Naive B cell (primary cell): ENCODE measurements around the gene KCNK16. TPM values are rescaled to one million over a fixed set of nuclear protein-coding genes. Genes with fewer than 3 reads are reported as not detected.
"Not testable (repeated sequence)": the region's sequence is repeated elsewhere in the genome, so short reads cannot be mapped to it uniquely, and the experiment has no call there.

Experiments used
- ATAC-seq, 2 donors: fragments of 150-1000 bp; cut with Tn5 transposase; 2 replicates each; pipeline ENCODE4 v1.10.0; 2021; ENCODE audit warnings: low read depth in 2 of 2, mild to moderate bottlenecking in 2 of 2, moderate library complexity in 2 of 2
- DNase-seq: peaks from one replicate; pipeline ENCODE4 v3.0.0; 2022
- H3K27ac Mint-ChIP-seq, 6 donors: one replicate each; pipeline ENCODE4 v1.8.0; 2020 to 2022; ENCODE audit warnings: mild to moderate bottlenecking in 6 of 6, mixed read lengths in 6 of 6, moderate library complexity in 5 of 6, inconsistent platforms in 2 of 6
- H3K27me3 Mint-ChIP-seq, 3 donors: one replicate each; pipeline ENCODE4 v1.8.0; 2021 to 2022; ENCODE audit warnings: mixed read lengths in 3 of 3, mild to moderate bottlenecking in 1 of 3
- H3K36me3 Mint-ChIP-seq, 2 donors: one replicate each; pipeline ENCODE4 v1.8.0; 2020 to 2022; ENCODE audit warnings: mixed read lengths in 2 of 2, inconsistent platforms in 1 of 2, mild to moderate bottlenecking in 1 of 2
- H3K4me1 Mint-ChIP-seq, 3 donors: one replicate each; pipeline ENCODE4 v1.8.0; 2020 to 2022; ENCODE audit warnings: mixed read lengths in 3 of 3, inconsistent platforms in 1 of 3, mild to moderate bottlenecking in 1 of 3, moderate library complexity in 1 of 3
- H3K4me3 Mint-ChIP-seq, 8 donors: one replicate each; pipeline ENCODE4 v1.8.0; 2020 to 2022; ENCODE audit warnings: mild to moderate bottlenecking in 8 of 8, mixed read lengths in 8 of 8, moderate library complexity in 8 of 8, inconsistent platforms in 2 of 8
- H3K9me3 Mint-ChIP-seq, 7 donors: one replicate each; pipeline ENCODE4 v1.8.0; 2020 to 2022; ENCODE audit warnings: mixed read lengths in 7 of 7, mild to moderate bottlenecking in 5 of 7, inconsistent platforms in 2 of 7, moderate library complexity in 1 of 7
- polyA plus RNA-seq, 6 donors: library from polyadenylated mRNA; unstranded; fragments of 300-500 nt; fragmentation: Illumina TruSeq; gene quantifications; one replicate each; pipeline ENCODE4 v1.2.3, GENCODE V29; 2021; ENCODE audit warnings: low read depth in 6 of 6

The KCNK16 gene
- polyA plus RNA-seq, 6 donors from 2014 or later = not detected

DNA sequence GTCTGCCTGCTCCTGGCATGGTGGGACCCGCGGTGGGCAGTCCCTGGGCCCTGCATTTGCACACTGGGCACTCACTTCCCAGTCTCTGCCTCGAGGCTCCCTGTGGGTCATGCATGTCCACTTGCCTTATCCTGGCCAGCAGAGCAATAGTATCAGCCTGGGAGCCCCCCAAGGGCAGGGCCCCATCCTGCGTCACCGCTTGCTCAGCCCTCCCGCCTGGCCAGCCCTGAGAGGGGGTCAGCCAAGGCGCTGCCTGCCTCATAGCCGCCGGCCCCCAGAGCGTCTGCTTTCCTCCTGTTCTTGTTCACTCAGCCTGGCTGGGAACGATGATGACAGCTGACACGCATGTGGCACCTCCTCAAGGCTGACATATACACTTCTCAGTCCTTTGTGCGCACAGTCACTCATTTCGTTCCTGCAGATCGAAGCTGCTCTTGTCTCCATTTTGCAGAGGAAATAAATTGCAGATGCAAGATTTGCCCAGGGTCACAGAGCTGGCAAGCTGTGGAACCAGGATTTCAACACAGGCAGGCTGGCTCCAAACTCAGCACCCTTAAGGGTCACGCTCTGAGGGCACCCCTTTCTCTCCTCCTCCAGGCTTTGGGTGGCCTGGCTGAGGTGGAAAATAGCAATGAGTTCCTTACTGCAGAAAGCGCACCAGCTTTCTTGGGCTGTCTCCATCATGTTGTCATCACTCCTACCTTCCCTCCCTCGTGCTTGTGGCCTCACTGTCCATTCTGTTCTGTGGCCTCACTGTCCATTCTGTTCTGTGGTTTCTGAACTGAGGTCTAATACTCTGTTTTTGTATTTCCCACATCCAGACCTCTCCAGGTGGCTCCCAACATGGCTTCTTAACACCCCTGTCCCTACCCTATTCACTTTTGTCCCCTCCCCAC lies 25.5 kb downstream of the KCNK16 start:
- H3K27me3 Mint-ChIP-seq = peaks cover 8 to 66% (median 34%) of the 10 kb centered on the region in 3 donors
- ATAC-seq = no peak
- H3K9me3 Mint-ChIP-seq = no peaks in the 10 kb centered on the region

DNA sequence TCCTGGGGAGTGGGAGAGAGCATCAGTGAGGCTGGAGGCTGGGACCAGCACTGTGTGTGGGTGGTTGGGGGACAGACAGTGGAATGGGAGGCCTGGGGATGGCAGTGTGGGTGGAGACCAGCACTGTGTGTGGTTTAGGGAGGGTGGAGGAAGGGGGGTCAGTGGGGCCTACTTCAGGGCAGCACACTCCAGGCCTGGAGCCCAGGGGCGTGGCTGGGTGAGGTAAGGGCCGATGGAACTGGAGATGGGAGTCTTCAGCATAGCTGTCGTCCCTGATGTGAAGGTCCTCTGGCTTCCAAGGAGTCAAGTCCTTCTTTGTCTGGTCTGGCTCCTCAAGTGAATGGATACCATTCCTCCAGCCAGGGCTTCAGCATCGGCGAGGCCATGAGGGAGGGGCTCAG lies 26.9 kb downstream of the KCNK16 start:
- DNase-seq (no peak), ATAC-seq (no peak)
- Mint-ChIP-seq H3K9me3 (peaks cover 0 to 2% (median 0%) of the 10 kb centered on the region in 7 donors), H3K36me3 (no peaks in the 10 kb centered on the region), H3K27me3 (peaks cover 5 to 56% (median 30%) of the 10 kb centered on the region in 3 donors), H3K27ac (no peak overlapping the region), H3K4me1 (no peaks in the 10 kb centered on the region), H3K4me3 (no peak overlapping the region)

More for the DNA sequence above, 25.5 kb downstream of the KCNK16 start:
- H3K27ac Mint-ChIP-seq = peak overlapping the region in 1 of 6 donors; percentile 59
- no peaks in the 10 kb centered on the region for H3K4me1 Mint-ChIP-seq
- H3K36me3 Mint-ChIP-seq = no peaks in the 10 kb centered on the region
- H3K4me3 Mint-ChIP-seq = no peak overlapping the region
- no peak for DNase-seq

DNA sequence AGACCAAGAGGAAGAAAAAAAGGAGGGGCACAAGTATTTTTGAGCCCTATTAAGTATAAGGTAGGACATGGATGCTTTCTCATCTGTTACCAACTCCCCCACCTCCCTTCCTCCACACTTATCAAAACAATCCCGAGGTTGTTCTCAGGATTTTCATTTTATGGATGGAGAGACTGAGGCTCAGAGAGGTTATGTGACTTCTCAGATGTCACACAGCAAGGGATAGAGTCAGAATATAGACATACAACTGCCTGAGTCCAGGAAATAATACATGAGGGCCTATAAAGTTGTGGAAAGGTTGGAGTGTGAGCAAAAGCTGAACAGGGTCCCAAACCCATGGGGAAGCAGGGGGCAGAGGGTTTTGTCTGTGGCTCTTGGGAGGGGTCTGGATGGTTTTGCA lies 27.6 kb downstream of the KCNK16 start:
- Mint-ChIP-seq H3K9me3 (peaks cover 0 to 2% (median 0%) of the 10 kb centered on the region in 7 donors), H3K4me3 (no peak overlapping the region)
- no peak for DNase-seq

DNA sequence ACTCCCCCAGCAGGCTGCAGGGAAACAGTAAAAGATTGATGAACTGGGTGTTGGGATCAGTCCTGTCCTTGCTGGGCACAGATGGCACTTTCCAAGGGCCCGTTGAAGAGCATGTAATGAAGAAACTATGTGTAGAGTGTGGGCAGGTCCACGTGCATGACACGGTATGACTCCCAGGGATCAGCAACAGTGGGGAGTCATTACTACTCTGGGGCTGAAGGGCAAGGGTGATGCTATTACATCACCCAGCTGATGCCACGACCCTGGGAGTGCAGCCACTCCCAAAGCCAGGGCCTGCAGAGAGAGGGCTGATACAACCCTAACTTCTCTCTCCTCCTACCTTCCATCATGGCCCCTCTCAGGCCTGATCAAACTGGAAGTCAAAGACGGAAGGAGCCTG lies 28.4 kb downstream of the KCNK16 start:
- no peak overlapping the region for H3K4me3 Mint-ChIP-seq
- H3K9me3 Mint-ChIP-seq = peaks cover 0 to 2% (median 0%) of the 10 kb centered on the region in 7 donors
- peak overlapping the region in 1 of 6 donors; percentile 81 for H3K27ac Mint-ChIP-seq
- H3K27me3 Mint-ChIP-seq = peaks cover 8 to 52% (median 26%) of the 10 kb centered on the region in 3 donors
- no peaks in the 10 kb centered on the region for H3K36me3 Mint-ChIP-seq
- no peaks in the 10 kb centered on the region for H3K4me1 Mint-ChIP-seq
- DNase-seq = no peak
- ATAC-seq = no peak

More for the DNA sequence above, 27.6 kb downstream of the KCNK16 start:
- H3K4me1 Mint-ChIP-seq = no peaks in the 10 kb centered on the region
- no peaks in the 10 kb centered on the region for H3K36me3 Mint-ChIP-seq
- no peak for ATAC-seq
- H3K27me3 Mint-ChIP-seq = peaks cover 5 to 52% (median 26%) of the 10 kb centered on the region in 3 donors
- no peak overlapping the region for H3K27ac Mint-ChIP-seq

DNA sequence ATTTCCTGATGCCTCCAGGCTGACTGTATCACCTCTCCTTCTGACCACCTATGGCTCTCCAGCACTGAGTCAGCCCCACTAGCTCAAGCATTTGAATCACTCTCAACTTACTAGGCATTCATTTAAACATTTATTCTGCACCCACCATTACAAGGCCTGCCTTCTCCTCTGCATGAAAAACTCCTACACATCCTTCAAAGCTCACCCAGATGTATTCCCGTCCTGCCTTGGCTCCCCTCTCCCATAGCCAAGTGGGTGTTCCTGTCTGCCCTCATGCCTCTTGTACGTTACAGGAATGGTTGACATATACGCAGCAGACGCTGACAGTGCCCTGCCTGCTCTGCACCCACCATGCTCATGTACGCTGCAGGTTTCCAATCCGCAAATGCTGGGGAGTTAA lies 29.9 kb downstream of the KCNK16 start:
- Mint-ChIP-seq H3K36me3 (no peaks in the 10 kb centered on the region), H3K27ac (no peak overlapping the region), H3K9me3 (peaks cover 0 to 3% (median 0%) of the 10 kb centered on the region in 7 donors), H3K4me1 (no peaks in the 10 kb centered on the region), H3K4me3 (no peak overlapping the region), H3K27me3 (peaks cover 8 to 59% (median 26%) of the 10 kb centered on the region in 3 donors)
- ATAC-seq (no peak), DNase-seq (no peak)

DNA sequence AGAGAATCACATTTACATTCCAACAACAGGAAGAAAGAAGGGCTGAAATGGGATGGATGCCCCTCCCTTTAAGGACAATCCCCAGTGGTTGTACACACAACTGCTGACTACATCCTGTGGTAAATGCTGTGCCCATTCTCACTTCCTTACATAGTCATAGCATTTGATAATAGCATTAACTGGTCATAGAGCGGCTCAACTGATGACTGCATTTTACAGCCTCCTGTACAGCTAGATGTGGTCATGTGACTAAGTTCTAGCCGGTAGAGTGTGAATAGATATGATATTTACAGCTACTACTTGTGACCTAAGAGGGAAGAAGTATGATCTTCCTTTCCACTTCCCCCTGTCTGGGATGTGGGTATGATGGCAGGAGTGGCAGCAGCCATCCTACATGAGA lies 33.0 kb downstream of the KCNK16 start:
- H3K9me3 Mint-ChIP-seq = peaks cover 0 to 3% (median 0%) of the 10 kb centered on the region in 7 donors
- peaks cover 8 to 48% (median 19%) of the 10 kb centered on the region in 3 donors for H3K27me3 Mint-ChIP-seq
- H3K4me3 Mint-ChIP-seq = no peak overlapping the region
- DNase-seq (no peak), ATAC-seq (peak in 1 of 2 donors; percentile 35)
- H3K27ac Mint-ChIP-seq = no peak overlapping the region
- H3K36me3 Mint-ChIP-seq = no peaks in the 10 kb centered on the region
- peaks cover 0 to 11% (median 8%) of the 10 kb centered on the region in 3 donors for H3K4me1 Mint-ChIP-seq

DNA sequence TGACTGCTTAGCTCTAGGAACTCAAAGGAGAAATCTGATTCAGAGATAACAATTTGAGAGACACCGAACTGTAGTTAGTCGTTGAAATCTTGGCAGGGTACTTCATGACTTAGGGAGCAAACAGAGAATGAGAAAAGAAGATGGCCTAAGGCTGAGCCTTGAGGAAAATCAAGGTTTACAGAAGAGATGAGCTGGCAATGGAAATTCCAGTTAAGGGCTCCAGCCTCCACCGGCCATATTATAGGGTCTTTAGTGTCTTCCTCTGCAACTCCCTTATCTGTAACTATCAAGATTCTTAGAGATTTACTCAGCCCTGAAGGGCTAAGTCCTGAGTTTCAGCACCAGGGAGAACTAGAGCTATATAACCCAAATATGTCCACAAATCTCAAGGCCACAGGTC lies 34.9 kb downstream of the KCNK16 start:
- DNase-seq (no peak), ATAC-seq (no peak)
- Mint-ChIP-seq H3K4me1 (peaks cover 0 to 11% (median 8%) of the 10 kb centered on the region in 3 donors), H3K36me3 (no peaks in the 10 kb centered on the region), H3K27ac (no peak overlapping the region), H3K4me3 (no peak overlapping the region), H3K27me3 (peaks cover 16 to 41% (median 17%) of the 10 kb centered on the region in 3 donors), H3K9me3 (peaks cover 0 to 3% (median 0%) of the 10 kb centered on the region in 7 donors)

DNA sequence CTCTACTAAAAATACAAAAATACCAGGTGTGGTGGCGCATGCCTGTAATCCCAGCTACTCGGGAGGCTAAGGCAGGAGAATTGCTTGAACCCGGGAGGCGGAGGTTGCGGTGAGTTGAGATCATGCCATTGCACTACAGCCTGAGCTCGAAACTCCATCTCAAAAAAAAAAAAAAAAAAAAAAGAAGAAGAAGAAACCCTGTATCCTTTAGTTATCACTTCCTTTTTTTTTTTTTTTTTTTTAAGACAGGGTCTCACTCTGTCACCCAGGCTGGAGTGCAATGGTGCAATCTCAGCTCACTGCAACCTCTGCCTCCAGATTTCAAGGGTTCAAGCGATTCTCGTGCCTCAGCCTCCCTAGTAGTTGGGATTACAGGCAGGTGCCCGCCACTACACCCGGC lies 35.9 kb downstream of the KCNK16 start:
- not testable (repeated sequence) for DNase-seq, H3K27ac Mint-ChIP-seq, H3K9me3 Mint-ChIP-seq, H3K36me3 Mint-ChIP-seq
- peak; percentile 56 to 82 for ATAC-seq
- Mint-ChIP-seq H3K27me3 (peaks cover 21 to 35% (median 27%) of the 10 kb centered on the region in 3 donors), H3K4me1 (peaks cover 0 to 11% (median 8%) of the 10 kb centered on the region in 3 donors), H3K4me3 (peak overlapping the region in 1 of 8 donors; percentile 15)

DNA sequence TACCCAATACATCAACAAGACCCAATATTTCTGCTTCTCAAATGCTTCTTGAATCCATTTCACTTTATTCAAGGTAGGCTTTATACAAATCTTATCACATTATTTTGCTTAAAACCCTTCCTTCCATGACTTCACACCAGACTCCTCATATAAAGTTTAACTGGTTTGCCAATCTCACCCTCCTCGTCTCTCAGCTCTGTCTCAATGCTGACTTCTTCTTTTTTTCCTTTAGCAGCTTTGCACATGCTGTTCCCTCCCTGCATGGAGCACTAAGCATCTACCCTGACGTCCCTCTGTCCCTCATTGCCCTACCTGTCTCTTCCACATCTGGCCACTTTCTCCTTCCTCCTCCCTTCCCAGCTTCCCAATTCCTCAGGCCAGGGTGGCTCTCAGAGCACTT lies 39.7 kb downstream of the KCNK16 start:
- Mint-ChIP-seq H3K36me3 (no peaks in the 10 kb centered on the region), H3K27ac (no peak overlapping the region), H3K27me3 (peaks cover 13 to 45% (median 29%) of the 10 kb centered on the region in 3 donors), H3K9me3 (no peaks in the 10 kb centered on the region), H3K4me3 (no peak overlapping the region), H3K4me1 (peaks cover 0 to 11% (median 8%) of the 10 kb centered on the region in 3 donors)
- ATAC-seq (no peak), DNase-seq (no peak)

DNA sequence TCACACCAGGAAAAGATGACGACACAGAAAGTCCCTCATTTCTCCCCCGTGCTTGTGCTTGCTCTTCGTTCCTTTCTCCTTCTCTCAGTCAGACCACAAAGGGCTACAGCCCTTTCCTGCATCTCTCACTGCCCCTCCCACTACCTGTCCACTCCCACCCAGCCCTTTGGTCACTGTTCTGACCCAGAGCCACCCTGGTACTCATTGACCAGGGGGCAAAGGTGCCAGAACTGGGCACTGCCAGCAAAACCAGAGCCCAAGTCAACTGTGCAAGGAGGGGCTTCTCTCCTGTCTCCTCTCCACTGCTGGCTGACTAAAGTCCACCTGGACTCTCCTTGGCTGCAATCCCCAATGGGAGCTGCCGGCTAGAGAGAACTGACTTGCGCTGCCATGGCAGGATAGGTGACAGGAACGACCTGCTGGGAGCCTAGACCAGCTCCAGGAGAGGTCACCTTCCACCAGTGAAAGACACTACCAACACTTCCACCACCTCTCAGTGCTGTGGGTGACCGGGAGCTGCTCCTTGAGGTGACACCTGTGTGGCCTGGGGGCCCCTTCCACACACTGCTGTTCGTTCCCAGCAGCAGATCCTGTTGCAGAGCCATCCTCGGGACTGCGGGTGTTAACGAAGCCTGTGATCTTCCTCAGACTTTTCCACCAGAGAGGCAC lies 41.1 kb downstream of the KCNK16 start:
- Mint-ChIP-seq H3K9me3 (peaks cover 0 to 3% (median 0%) of the 10 kb centered on the region in 7 donors), H3K27me3 (peaks cover 22 to 56% (median 22%) of the 10 kb centered on the region in 3 donors), H3K36me3 (no peaks in the 10 kb centered on the region), H3K27ac (peak overlapping the region in 1 of 6 donors; percentile 87), H3K4me1 (peaks cover 0 to 8% (median 6%) of the 10 kb centered on the region in 3 donors), H3K4me3 (no peak overlapping the region)
- DNase-seq (no peak), ATAC-seq (no peak)

DNA sequence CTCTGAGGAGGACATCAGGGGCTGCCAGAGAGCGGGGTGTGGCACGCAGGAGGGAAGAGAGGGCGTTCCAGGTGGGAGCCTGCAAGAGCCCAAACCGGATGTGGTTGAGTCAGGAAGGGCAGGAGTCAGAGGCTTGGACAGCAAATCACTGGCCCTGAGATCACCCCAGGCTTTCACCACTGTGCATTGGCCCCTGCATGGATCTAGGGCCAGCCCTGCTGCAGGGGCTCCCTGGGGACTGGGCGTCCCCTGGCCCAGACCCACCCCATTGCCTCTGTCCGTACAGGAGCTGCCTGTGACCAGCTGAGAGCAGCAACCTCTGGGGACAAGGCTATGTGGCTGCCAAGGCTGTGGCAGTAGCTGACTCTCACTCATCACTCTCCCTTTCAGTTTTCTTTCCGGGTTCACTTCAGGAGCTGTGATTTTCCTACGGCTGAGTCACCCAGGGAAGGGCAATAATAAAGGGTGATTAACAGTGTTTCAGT lies 42.2 kb downstream of the KCNK16 start:
- Mint-ChIP-seq H3K27me3 (peaks cover 20 to 55% (median 23%) of the 10 kb centered on the region in 3 donors), H3K27ac (no peak overlapping the region), H3K4me1 (peaks cover 0 to 4% (median under 1%) of the 10 kb centered on the region in 3 donors), H3K36me3 (no peaks in the 10 kb centered on the region), H3K4me3 (peak overlapping the region in 1 of 8 donors; percentile 52), H3K9me3 (peaks cover 0 to 3% (median 0%) of the 10 kb centered on the region in 7 donors)
- ATAC-seq (no peak), DNase-seq (no peak)

DNA sequence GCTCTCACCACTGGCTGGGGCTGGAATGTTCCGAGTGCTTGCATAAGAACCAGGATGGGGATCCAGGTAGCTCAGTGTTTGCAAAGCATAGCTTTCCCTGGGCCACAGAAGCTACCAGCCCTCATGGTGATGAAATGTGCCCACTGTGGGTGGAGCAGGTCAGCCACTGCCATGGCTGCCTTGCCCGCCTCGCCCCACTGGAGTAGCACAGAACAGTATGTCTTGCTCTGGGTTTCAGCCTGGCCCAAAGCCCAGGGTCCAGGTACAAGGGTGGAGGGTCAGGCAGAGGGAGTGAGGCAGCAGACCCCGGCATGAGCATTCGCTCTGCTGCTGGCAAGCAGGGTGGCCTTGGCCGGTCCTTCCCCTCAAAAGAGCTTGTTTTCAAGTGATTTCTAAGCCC lies 43.0 kb downstream of the KCNK16 start:
- Mint-ChIP-seq H3K9me3 (peaks cover 0 to 3% (median 0%) of the 10 kb centered on the region in 7 donors), H3K27ac (no peak overlapping the region), H3K4me3 (no peak overlapping the region), H3K36me3 (no peaks in the 10 kb centered on the region), H3K4me1 (no peaks in the 10 kb centered on the region), H3K27me3 (peaks cover 21 to 55% (median 27%) of the 10 kb centered on the region in 3 donors)
- DNase-seq (no peak), ATAC-seq (no peak)

DNA sequence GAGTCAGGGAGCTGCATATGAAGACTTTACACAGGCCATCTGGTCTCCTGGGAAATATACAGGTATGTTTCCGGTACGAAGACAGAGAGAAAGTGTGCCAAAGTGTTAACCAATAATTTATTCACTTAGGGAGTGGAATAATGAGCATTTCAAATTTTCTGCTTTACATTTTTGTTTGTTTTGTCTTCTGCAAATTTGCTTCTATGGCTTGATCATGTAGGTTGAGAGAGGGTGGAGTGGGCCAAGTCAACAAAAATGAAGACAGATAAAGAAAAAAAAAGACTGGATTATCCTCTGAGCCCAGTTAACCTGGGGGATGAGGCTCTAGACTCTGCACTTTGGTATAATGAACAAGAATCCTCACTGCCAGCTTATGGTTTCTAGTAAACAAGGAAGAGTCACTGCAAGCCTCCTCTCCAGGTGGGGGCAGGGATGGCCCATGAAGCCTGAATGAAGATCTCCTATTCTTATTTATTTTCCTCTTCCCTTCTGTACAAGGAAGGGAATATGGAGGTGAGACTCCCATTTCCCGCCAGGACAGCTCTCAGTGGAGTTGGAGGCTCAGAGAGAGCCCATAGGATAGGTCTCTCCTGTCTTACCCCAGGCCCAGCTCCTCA lies 46.0 kb downstream of the KCNK16 start:
- H3K27ac Mint-ChIP-seq = peak overlapping the region in 1 of 6 donors; percentile 4
- H3K27me3 Mint-ChIP-seq = peaks cover 20 to 53% (median 20%) of the 10 kb centered on the region in 3 donors
- peaks cover 0 to 3% (median 0%) of the 10 kb centered on the region in 7 donors for H3K9me3 Mint-ChIP-seq
- ATAC-seq (no peak), DNase-seq (no peak)
- H3K36me3 Mint-ChIP-seq = no peaks in the 10 kb centered on the region
- peaks cover 0 to 3% (median 0%) of the 10 kb centered on the region in 3 donors for H3K4me1 Mint-ChIP-seq
- no peak overlapping the region for H3K4me3 Mint-ChIP-seq
